Fibroblast of lung (primary cell): Measurements from ENCODE around the gene OLAH. TPM values are rescaled to one million over a fixed set of nuclear protein-coding genes. Genes with fewer than 3 reads are reported as not detected.
A peak's percentile ranks its signal among the peaks of the same experiment; 100 is the strongest.

Experiments
- DNase-seq, 2 donors: peaks; one replicate each; pipeline versions ENCODE4 v3.0.0 to v3.0.0-alpha.2; 2010; ENCODE audit warnings: low read depth in 2 of 2
- H2AFZ ChIP-seq: 2 replicates; pipeline ENCODE4 v1.5.1; 2012; ENCODE audit warnings: low read length, control low read depth, inconsistent platforms
- H3K27ac ChIP-seq: 2 replicates; pipeline ENCODE4 v1.5.1; 2011; ENCODE audit warnings: low read length, control low read depth; ENCODE audit not compliant: insufficient read depth
- H3K27me3 ChIP-seq: 2 replicates; pipeline ENCODE4 v1.5.1; 2011; ENCODE audit warnings: mild to moderate bottlenecking, low read length; ENCODE audit not compliant: control insufficient read depth, insufficient read depth
- H3K36me3 ChIP-seq: 2 replicates; pipeline ENCODE4 v1.5.1; 2011; ENCODE audit warnings: low read length; ENCODE audit not compliant: control insufficient read depth, insufficient read depth
- H3K4me1 ChIP-seq: 2 replicates; pipeline ENCODE4 v1.5.1; 2011; ENCODE audit warnings: low read length; ENCODE audit not compliant: control insufficient read depth, insufficient read depth; ENCODE audit errors: extremely low read depth
- H3K4me2 ChIP-seq: 2 replicates; pipeline ENCODE4 v1.5.1; 2011; ENCODE audit warnings: low read length, control low read depth; ENCODE audit not compliant: insufficient read depth; ENCODE audit errors: extremely low read depth
- H3K4me3 ChIP-seq, 4 experiments: fragments of 200-600 bp in 1 of 4; sonication (generic) in 1 of 4; replicated peaks in 1 of 4; 2 replicates each; pipeline ENCODE4 v1.5.1; 2011 to 2016; ENCODE audit warnings: low read length in 4 of 4, low read depth in 3 of 4, mild to moderate bottlenecking in 3 of 4, control low read depth in 2 of 4, inconsistent platforms in 1 of 4, mixed read lengths in 1 of 4; ENCODE audit not compliant: insufficient read depth in 1 of 4; ENCODE audit errors: control extremely low read depth in 1 of 4
- H3K79me2 ChIP-seq: 2 replicates; pipeline ENCODE4 v1.5.1; 2012; ENCODE audit warnings: mild to moderate bottlenecking, low read length, inconsistent platforms; ENCODE audit not compliant: control insufficient read depth, insufficient read depth
- H3K9ac ChIP-seq: 2 replicates; pipeline ENCODE4 v1.5.1; 2011; ENCODE audit warnings: mild to moderate bottlenecking, low read length, control low read depth; ENCODE audit not compliant: insufficient read depth
- H3K9me3 ChIP-seq: 2 replicates; pipeline ENCODE4 v1.5.1; 2012; ENCODE audit warnings: low read depth, low read length; ENCODE audit not compliant: control insufficient read depth, insufficient read depth
- H4K20me1 ChIP-seq: 2 replicates; pipeline ENCODE4 v1.5.1; 2011; ENCODE audit warnings: low read length; ENCODE audit not compliant: control insufficient read depth, insufficient read depth; ENCODE audit errors: extremely low read depth
- CTCF ChIP-seq, 2 donors: IDR thresholded peaks in 1 of 2; conservative IDR thresholded peaks in 1 of 2; 1 replicate in 1 of 2; 2 replicates in 1 of 2; pipeline ENCODE4 v1.5.1; 2011 to 2012; ENCODE audit warnings: low read length in 2 of 2, control low read depth in 1 of 2, inconsistent platforms in 1 of 2, low read depth in 1 of 2, mild to moderate bottlenecking in 1 of 2
- EZH2 ChIP-seq: IDR thresholded peaks from 2 replicates; pipeline ENCODE4 v1.5.1; 2012; ENCODE audit warnings: low read length, control low read depth, mild to moderate bottlenecking; ENCODE audit errors: missing control alignments
- polyA plus RNA-seq, 2 donors: library from polyadenylated mRNA; depleted of rRNA in 1 of 2; stranded (reverse) in 1 of 2; unstranded in 1 of 2; fragments of >200 nt; gene quantifications; 2 replicates each; pipeline ENCODE4 v1.2.1, GENCODE V29; 2011 to 2012; ENCODE audit warnings: missing spikeins in 1 of 2
- total RNA-seq: library from RNA; depleted of rRNA; stranded (reverse); fragments of >200 nt; gene quantifications from 2 replicates; pipeline ENCODE4 v1.2.1, GENCODE V29; 2014

The OLAH gene
- total and polyA plus RNA-seq, 2 donors (not counting 1 experiment from before 2014, with no cell fraction given) = 0.08 TPM; not detected in 1

DNA sequence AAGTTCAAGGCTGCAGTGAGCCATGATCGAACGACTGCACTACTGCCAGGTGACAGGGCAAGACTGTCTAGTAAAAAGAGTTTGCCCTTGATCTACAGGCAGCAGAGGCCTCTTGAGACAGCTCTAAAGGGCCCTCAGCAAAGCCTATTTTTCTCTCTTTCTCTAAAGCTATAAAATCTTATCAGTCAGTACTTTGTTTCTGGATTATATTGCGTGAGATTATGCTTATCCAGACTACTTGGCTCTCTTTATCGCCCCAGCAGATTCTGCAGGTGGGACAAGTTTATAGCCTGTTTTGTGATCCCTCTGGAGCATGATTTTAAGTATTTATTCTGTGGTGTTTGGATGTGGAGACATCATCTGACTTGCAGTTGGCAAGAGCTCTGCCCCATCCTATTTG is 56.1 kb downstream of the OLAH start:
- TF ChIP-seq CTCF (conservative IDR thresholded peaks at IDR 0.05 in 1 of 2, IDR thresholded peaks at IDR 0.05 in 1 of 2; ENCODE audit: low read depth in 1 of 2, low read length in 2 of 2) (no peak), EZH2 (no peak)
- Histone ChIP-seq H3K36me3 (peaks cover 5% of the 10 kb centered on the region), H2AFZ (no peak overlapping the region), H3K27me3 (no peaks in the 10 kb centered on the region), H4K20me1 (no peaks in the 10 kb centered on the region), H3K4me2 (no peak overlapping the region), H3K27ac (no peak overlapping the region), H3K9ac (no peak overlapping the region), H3K4me3 (no peak overlapping the region), H3K9me3 (no peaks in the 10 kb centered on the region), H3K79me2 (peaks cover 33% of the 10 kb centered on the region), H3K4me1 (peaks cover 2% of the 10 kb centered on the region)
- no peak for DNase-seq

- Histone ChIP-seq H4K20me1 (no peaks in the 10 kb centered on the region), H3K4me3 (no peak overlapping the region), H2AFZ (no peak overlapping the region), H3K36me3 (peaks cover 7% of the 10 kb centered on the region), H3K79me2 (peaks cover 26% of the 10 kb centered on the region), H3K9me3 (no peaks in the 10 kb centered on the region), H3K27ac (no peak overlapping the region), H3K27me3 (no peaks in the 10 kb centered on the region), H3K9ac (no peak overlapping the region), H3K4me2 (no peak overlapping the region), H3K4me1 (peaks cover 2% of the 10 kb centered on the region)
- no peak for TF ChIP-seq CTCF (conservative IDR thresholded peaks at IDR 0.05 in 1 of 2, IDR thresholded peaks at IDR 0.05 in 1 of 2; ENCODE audit: low read depth in 1 of 2, low read length in 2 of 2)
- no peak for TF ChIP-seq EZH2
- no peak for DNase-seq
Measured at GRCh38 chr10:15103513-15103912, 59.8 kb downstream of the OLAH start.

- no peak overlapping the region for H3K27ac ChIP-seq
- H4K20me1 ChIP-seq = no peaks in the 10 kb centered on the region
- no peak overlapping the region for H3K4me2 ChIP-seq
- no peak overlapping the region for H3K4me3 ChIP-seq
- DNase-seq = peak; percentile 41 to 81
- H3K79me2 ChIP-seq = no peaks in the 10 kb centered on the region
- H3K4me1 ChIP-seq = no peaks in the 10 kb centered on the region
- TF ChIP-seq EZH2 = no peak
- peak; percentile 92 to 95 for TF ChIP-seq CTCF (conservative IDR thresholded peaks at IDR 0.05 in 1 of 2, IDR thresholded peaks at IDR 0.05 in 1 of 2; ENCODE audit: low read depth in 1 of 2, low read length in 2 of 2)
- H3K9ac ChIP-seq = no peak overlapping the region
- H3K9me3 ChIP-seq = no peaks in the 10 kb centered on the region
- H2AFZ ChIP-seq = no peak overlapping the region
- peaks cover 7% of the 10 kb centered on the region for H3K36me3 ChIP-seq
- H3K27me3 ChIP-seq = no peaks in the 10 kb centered on the region
Measured at GRCh38 chr10:15106352-15107013, 62.7 kb downstream of the OLAH start.
